ENCODE measurements around the gene KCNAB1. TPM values are rescaled to one million over a fixed set of nuclear protein-coding genes. Genes with fewer than 3 reads are reported as not detected.

The KCNAB1 gene
- total RNA-seq, 4 donors from 2014 or later = 4.2 to 11.4 (median 7.8) TPM

DNA sequence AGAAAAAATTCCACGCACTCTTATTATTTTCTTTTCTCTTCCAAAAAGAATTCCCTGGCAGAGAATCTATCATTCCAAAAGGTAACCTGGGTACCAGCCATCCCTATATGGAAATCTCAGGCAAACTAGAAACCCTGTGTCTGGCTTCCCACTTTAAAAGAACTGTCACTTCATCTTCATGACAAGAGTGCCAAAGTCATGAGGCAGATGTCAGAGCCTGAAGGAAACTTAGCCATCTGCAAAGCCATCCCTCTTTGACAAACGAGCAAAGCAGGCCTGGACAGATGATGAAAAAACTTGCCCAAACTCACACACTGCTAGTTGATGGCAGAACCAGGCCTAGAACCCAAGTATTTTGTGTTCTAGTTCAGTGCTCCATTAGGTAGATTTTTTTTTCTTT lies 418.7 kb downstream of the KCNAB1 start:
- Histone ChIP-seq H3K27me3 (no peaks in the 10 kb centered on the region), H3K36me3 (peaks cover 0 to 18% (median 0%) of the 10 kb centered on the region in 3 donors), H3K4me1 (peaks cover 0 to 55% (median 26%) of the 10 kb centered on the region in 4 donors), H3K4me3 (no peak overlapping the region), H3K9me3 (no peaks in the 10 kb centered on the region), H3K27ac (peak overlapping the region in 1 of 4 donors; percentile 15)
- no peak for TF ChIP-seq POLR2A (IDR thresholded peaks at IDR 0.05)
- TF ChIP-seq, protein P1, sequence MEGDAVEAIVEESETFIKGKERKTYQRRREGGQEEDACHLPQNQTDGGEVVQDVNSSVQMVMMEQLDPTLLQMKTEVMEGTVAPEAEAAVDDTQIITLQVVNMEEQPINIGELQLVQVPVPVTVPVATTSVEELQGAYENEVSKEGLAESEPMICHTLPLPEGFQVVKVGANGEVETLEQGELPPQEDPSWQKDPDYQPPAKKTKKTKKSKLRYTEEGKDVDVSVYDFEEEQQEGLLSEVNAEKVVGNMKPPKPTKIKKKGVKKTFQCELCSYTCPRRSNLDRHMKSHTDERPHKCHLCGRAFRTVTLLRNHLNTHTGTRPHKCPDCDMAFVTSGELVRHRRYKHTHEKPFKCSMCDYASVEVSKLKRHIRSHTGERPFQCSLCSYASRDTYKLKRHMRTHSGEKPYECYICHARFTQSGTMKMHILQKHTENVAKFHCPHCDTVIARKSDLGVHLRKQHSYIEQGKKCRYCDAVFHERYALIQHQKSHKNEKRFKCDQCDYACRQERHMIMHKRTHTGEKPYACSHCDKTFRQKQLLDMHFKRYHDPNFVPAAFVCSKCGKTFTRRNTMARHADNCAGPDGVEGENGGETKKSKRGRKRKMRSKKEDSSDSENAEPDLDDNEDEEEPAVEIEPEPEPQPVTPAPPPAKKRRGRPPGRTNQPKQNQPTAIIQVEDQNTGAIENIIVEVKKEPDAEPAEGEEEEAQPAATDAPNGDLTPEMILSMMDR (IDR thresholded peaks at IDR 0.05) = no peak
- TF ChIP-seq EP300 (IDR thresholded peaks at IDR 0.05) = no peak
- WGBS, 2 donors = 68 to 79% methylated on average over 2 of the region's 2 CpGs
- no peak for DNase-seq (ENCODE audit: low spot score in 2 of 2)

DNA sequence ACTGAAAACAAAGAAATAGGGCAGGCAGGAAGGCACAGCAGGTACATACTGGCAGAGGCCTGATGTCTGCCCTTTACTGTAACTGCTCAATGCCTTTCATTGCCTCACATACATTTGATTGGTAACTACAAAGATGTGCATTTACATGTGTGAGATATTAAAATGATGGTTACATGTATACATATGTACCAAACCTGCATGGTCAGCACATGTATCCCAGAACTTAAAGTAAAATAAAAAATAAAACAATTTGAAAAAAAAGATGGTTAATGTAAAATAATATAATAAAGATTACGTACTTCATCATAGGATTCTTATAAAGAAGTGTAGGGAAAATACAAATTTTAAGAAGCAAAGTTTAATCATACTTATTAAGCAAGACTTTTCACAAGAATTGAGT lies 419.4 kb downstream of the KCNAB1 start:
- TF ChIP-seq POLR2A (IDR thresholded peaks at IDR 0.05) = no peak
- no peak for TF ChIP-seq EP300 (IDR thresholded peaks at IDR 0.05)
- TF ChIP-seq, protein P1 (IDR thresholded peaks at IDR 0.05) = no peak
- Histone ChIP-seq H3K27ac (peak overlapping the region in 1 of 4 donors; percentile 15), H3K27me3 (no peaks in the 10 kb centered on the region), H3K4me1 (peaks cover 0 to 54% (median 28%) of the 10 kb centered on the region in 4 donors), H3K9me3 (no peaks in the 10 kb centered on the region), H3K36me3 (peaks cover 0 to 21% (median 0%) of the 10 kb centered on the region in 3 donors), H3K4me3 (no peak overlapping the region)
- WGBS, 2 donors = 95 to 98% methylated on average over 1 of the region's 1 CpG
- no peak for DNase-seq (ENCODE audit: low spot score in 2 of 2)

DNA sequence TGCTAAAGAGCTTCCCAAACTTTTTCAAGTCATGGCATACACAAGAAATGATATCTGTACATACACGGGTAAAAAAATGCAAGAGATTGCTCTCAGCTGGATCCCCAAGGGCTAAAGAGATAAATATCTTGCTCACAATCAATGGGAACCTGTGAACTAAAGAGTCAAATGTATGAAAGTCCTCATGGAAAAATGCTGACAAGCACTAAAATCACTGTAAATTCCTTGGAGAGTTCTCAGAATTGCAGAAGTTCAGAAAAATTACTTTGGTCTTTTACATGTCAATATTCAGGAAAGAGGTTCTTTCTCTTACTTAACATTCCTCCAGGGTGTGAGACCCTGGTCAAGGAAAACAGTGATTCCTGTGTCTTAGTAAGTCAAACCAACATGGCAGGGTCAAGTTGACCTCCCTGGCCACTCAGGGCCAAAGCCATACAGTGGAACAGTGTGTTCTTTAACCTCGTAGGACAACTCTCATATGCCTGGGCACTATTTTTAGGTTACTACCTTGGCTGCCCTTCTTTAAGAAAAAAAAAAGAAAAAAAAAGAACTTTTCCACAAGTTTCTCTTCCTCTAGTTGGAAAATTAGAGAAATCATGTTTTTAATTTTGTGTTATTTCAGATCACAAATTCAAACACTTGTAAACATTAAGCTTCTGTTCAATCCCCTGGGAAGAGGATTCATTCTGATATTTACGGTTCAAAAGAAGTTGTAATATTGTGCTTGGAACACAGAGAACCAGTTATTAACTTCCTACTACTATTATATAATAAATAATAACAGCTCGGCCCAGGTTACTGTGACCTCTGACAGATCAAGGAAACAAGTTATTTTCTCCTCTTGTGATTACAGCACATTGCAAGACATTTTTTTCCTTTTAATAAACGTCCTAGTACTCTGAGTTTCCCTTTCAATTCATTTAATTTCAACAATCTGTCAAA lies 422.0 kb downstream of the KCNAB1 start:
- no peaks in the 10 kb centered on the region for H3K27me3 ChIP-seq
- no peaks in the 10 kb centered on the region for H3K9me3 ChIP-seq
- DNase-seq (ENCODE audit: low spot score in 2 of 2) = peak; percentile 32 to 44
- H3K4me1 ChIP-seq = peaks cover 0 to 66% (median 23%) of the 10 kb centered on the region in 4 donors
- H3K4me3 ChIP-seq = no peak overlapping the region
- peaks cover 0 to 35% (median 0%) of the 10 kb centered on the region in 3 donors for H3K36me3 ChIP-seq
- TF ChIP-seq POLR2A (IDR thresholded peaks at IDR 0.05) = no peak
- TF ChIP-seq EP300 (IDR thresholded peaks at IDR 0.05) = peak; percentile 36 to 88
- H3K27ac ChIP-seq = peak overlapping the region; percentile 24 to 81 (median 59)
- 15 to 20% methylated on average over 5 of the region's 5 CpGs for WGBS, 2 donors

DNA sequence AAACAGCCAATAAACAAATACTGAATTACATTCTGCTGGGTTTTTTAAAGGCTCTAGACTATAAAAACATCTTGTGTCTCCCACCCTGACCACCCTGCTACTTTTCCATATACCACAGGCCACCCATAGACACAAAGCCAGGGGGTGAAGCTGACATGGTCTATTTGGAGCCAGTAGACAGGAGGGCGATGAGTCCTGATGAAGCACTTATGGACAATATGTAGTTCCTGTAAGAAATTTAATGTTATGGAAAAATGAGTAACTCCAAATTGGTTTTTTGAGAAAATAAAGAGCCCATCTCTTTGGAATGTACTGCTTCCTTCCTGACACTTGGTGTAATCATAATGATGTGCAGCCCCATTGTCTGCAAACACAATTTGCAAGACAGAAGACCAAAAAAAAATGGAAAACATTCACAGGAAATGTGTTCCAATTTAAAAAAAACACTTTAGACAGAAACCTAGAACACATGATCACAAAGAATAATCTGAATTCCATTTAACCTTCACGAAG lies 422.7 kb downstream of the KCNAB1 start:
- Histone ChIP-seq H3K4me1 (peaks cover 0 to 73% (median 27%) of the 10 kb centered on the region in 4 donors), H3K36me3 (peaks cover 0 to 37% (median 0%) of the 10 kb centered on the region in 3 donors), H3K27ac (peak overlapping the region; percentile 0 to 81 (median 52)), H3K9me3 (no peaks in the 10 kb centered on the region), H3K4me3 (no peak overlapping the region), H3K27me3 (no peaks in the 10 kb centered on the region)
- 51 to 58% methylated on average over 2 of the region's 2 CpGs for WGBS, 2 donors
- DNase-seq (ENCODE audit: low spot score in 2 of 2) = no peak
- TF ChIP-seq EP300 (IDR thresholded peaks at IDR 0.05) = no peak
- TF ChIP-seq POLR2A (IDR thresholded peaks at IDR 0.05) = no peak
- TF ChIP-seq, protein P1 (IDR thresholded peaks at IDR 0.05) = no peak

DNA sequence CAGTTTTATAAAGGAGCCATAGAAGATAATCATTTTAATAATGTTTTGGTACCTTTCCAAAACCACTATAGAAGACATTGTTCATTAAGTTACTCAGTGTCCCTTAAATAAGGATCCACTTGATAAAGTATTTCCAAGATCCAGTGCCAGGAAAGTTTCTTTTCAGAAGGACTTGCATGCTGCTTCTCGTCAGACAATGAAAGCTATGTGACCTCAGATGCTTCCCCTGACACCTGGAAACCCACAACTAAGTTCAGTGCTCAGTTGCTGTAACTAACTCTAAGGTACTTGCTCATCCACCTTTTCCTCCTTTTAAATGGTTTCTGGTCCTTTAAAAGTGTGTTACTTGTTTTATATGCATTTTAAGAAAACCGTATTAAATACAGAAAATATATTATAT lies 427.3 kb downstream of the KCNAB1 start:
- Histone ChIP-seq H3K4me1 (peaks cover 2 to 98% (median 27%) of the 10 kb centered on the region in 4 donors), H3K4me3 (no peak overlapping the region), H3K36me3 (peaks cover 0 to 54% (median 0%) of the 10 kb centered on the region in 3 donors), H3K27me3 (no peaks in the 10 kb centered on the region), H3K9me3 (no peaks in the 10 kb centered on the region), H3K27ac (peak overlapping the region in 2 of 4 donors; percentile 34 to 81)
- DNase-seq (ENCODE audit: low spot score in 2 of 2) = no peak
- WGBS, 2 donors = 21 to 34% methylated on average over 2 of the region's 2 CpGs
- TF ChIP-seq, protein P1 (IDR thresholded peaks at IDR 0.05) = no peak
- no peak for TF ChIP-seq POLR2A (IDR thresholded peaks at IDR 0.05)
- no peak for TF ChIP-seq EP300 (IDR thresholded peaks at IDR 0.05)

All from tibial nerve (tissue), 4 donors.